HG03565 (cell line): ENCODE measurements around the gene ZFYVE28.

ENCODE experiments used
- ATAC-seq: cut with Tn5 transposase; IDR thresholded peaks from one replicate; pipeline ENCODE4 v1.9.1; 2021; ENCODE audit warnings: mild to moderate bottlenecking, moderate library complexity; ENCODE audit not compliant: unreplicated experiment

The ZFYVE28 gene

GRCh38 chr4:2428496-2429213, 10.2 kb upstream of the ZFYVE28 start:
- no peak for ATAC-seq

- no peak for ATAC-seq
Observed at GRCh38 chr4:2427383-2428334, 9.2 kb upstream of the ZFYVE28 start.

- no peak for ATAC-seq
Observed at GRCh38 chr4:2426711-2427275, 8.3 kb upstream of the ZFYVE28 start.

GRCh38 chr4:2426069-2426397, 7.6 kb upstream of the ZFYVE28 start:
- ATAC-seq = no peak

GRCh38 chr4:2425386-2426068, 7.1 kb upstream of the ZFYVE28 start:
- ATAC-seq = no peak

- no peak for ATAC-seq
Observed at GRCh38 chr4:2424581-2424980, 6.1 kb upstream of the ZFYVE28 start.

- no peak for ATAC-seq
Observed at GRCh38 chr4:2423695-2424094, 5.2 kb upstream of the ZFYVE28 start.

- ATAC-seq = no peak
Observed at GRCh38 chr4:2423066-2423465, 4.6 kb upstream of the ZFYVE28 start.

- no peak for ATAC-seq
Observed at GRCh38 chr4:2421928-2422327, 3.5 kb upstream of the ZFYVE28 start.

- ATAC-seq = no peak
Observed at GRCh38 chr4:2419814-2420213, 1.4 kb upstream of the ZFYVE28 start.

- peak; percentile 90 for ATAC-seq
Observed at GRCh38 chr4:2418650-2419571, 466 bp upstream of the ZFYVE28 start, which contains the start of gene CFAP99. Gene CFAP99 (plus strand): TSS chr4:2418955.

- no peak for ATAC-seq
Observed at GRCh38 chr4:2417226-2417764, 1.1 kb downstream of the ZFYVE28 start.

- no peak for ATAC-seq
Observed at GRCh38 chr4:2416564-2417225, 1.8 kb downstream of the ZFYVE28 start.

GRCh38 chr4:2415881-2416563, 2.4 kb downstream of the ZFYVE28 start:
- no peak for ATAC-seq

GRCh38 chr4:2415213-2415612, 3.2 kb downstream of the ZFYVE28 start:
- ATAC-seq = no peak

- ATAC-seq = no peak
Observed at GRCh38 chr4:2413821-2414610, 4.4 kb downstream of the ZFYVE28 start.

GRCh38 chr4:2412885-2413716, 5.3 kb downstream of the ZFYVE28 start:
- peak; percentile 35 for ATAC-seq
